Mesothelial cell of epicardium (in vitro differentiated cells): ENCODE results near the gene GIPC3. TPM values are rescaled to one million over a fixed set of nuclear protein-coding genes. Genes with fewer than 3 reads are reported as not detected.

Experiments
- DNase-seq, 2 experiments: peaks; one replicate each; pipeline ENCODE4 v3.0.0; 2021; ENCODE audit warnings: low spot score in 2 of 2; ENCODE audit not compliant: unreplicated experiment in 2 of 2
- H3K27ac Mint-ChIP-seq: 2 replicates; pipeline ENCODE4 v1.8.0; 2021; ENCODE audit warnings: mixed read lengths
- H3K27me3 Mint-ChIP-seq: 2 replicates; pipeline ENCODE4 v1.8.0; 2021; ENCODE audit warnings: low read depth, mixed read lengths
- H3K36me3 Mint-ChIP-seq: 2 replicates; pipeline ENCODE4 v1.8.0; 2021; ENCODE audit warnings: mixed read lengths
- H3K4me1 Mint-ChIP-seq: 2 replicates; pipeline ENCODE4 v1.8.0; 2021; ENCODE audit warnings: mixed read lengths
- H3K4me3 Mint-ChIP-seq: 2 replicates; pipeline ENCODE4 v1.8.0; 2021; ENCODE audit warnings: mild to moderate bottlenecking, moderate library complexity, mixed read lengths
- H3K9me3 Mint-ChIP-seq: 2 replicates; pipeline ENCODE4 v1.8.0; 2021; ENCODE audit warnings: mixed read lengths
- CTCF ChIP-seq: fragments of 200-600 bp; sonication (generic); IDR thresholded peaks from one replicate; pipeline ENCODE4 v1.5.0; 2021; ENCODE audit warnings: antibody characterized with exemption; ENCODE audit not compliant: unreplicated experiment
- total RNA-seq: library from RNA; stranded (reverse); gene quantifications from 3 replicates; pipeline ENCODE4 v1.2.1, GENCODE V29; 2021

Gene GIPC3
- total RNA-seq, 1 donor from 2014 or later: 0.07 TPM

GRCh38 chr19:3636506-3636905 is 51.2 kb downstream of the GIPC3 start:
- Mint-ChIP-seq H3K36me3 (peaks cover 10% of the 10 kb centered on the region), H3K27ac (no peak overlapping the region), H3K27me3 (no peaks in the 10 kb centered on the region)

DNA sequence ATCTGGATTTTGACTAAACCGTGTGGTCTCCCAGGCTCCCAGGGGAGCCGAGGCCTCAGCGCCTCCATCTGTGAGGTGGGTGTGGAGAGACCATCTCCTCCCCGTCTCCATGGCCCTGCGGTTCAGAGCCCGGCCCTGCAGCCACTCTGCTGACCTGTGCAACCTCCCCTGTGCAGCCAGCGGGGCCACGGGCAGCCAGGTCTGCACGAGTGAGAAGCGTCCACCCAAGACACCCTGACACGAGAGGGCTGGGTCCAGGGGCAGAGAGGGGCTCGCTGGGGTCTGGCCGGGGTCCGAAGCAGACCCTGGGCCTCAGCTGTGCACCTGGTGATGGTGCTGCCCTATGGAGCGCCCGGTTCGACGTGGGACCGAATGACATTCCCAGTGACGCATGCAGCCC is 51.7 kb downstream of the GIPC3 start:
- no peak for DNase-seq
- no peaks in the 10 kb centered on the region for H3K4me1 Mint-ChIP-seq
- peaks cover 10% of the 10 kb centered on the region for H3K36me3 Mint-ChIP-seq
- no peak for TF ChIP-seq CTCF
- no peak overlapping the region for H3K4me3 Mint-ChIP-seq
- H3K27me3 Mint-ChIP-seq: no peaks in the 10 kb centered on the region
- no peaks in the 10 kb centered on the region for H3K9me3 Mint-ChIP-seq
- H3K27ac Mint-ChIP-seq: no peak overlapping the region

More at GRCh38 chr19:3636506-3636905, 51.2 kb downstream of the GIPC3 start:
- no peak for DNase-seq
- H3K9me3 Mint-ChIP-seq: no peaks in the 10 kb centered on the region
- H3K4me1 Mint-ChIP-seq: no peaks in the 10 kb centered on the region
- no peak for TF ChIP-seq CTCF
- no peak overlapping the region for H3K4me3 Mint-ChIP-seq

- H3K4me1 Mint-ChIP-seq: no peaks in the 10 kb centered on the region
- no peak overlapping the region for H3K4me3 Mint-ChIP-seq
- no peaks in the 10 kb centered on the region for H3K27me3 Mint-ChIP-seq
- no peak for TF ChIP-seq CTCF
- DNase-seq: no peak
- no peaks in the 10 kb centered on the region for H3K9me3 Mint-ChIP-seq
- H3K27ac Mint-ChIP-seq: no peak overlapping the region
- peaks cover 10% of the 10 kb centered on the region for H3K36me3 Mint-ChIP-seq
These were observed 52.3 kb downstream of the GIPC3 start for GRCh38 chr19:3637621-3638020.

DNA sequence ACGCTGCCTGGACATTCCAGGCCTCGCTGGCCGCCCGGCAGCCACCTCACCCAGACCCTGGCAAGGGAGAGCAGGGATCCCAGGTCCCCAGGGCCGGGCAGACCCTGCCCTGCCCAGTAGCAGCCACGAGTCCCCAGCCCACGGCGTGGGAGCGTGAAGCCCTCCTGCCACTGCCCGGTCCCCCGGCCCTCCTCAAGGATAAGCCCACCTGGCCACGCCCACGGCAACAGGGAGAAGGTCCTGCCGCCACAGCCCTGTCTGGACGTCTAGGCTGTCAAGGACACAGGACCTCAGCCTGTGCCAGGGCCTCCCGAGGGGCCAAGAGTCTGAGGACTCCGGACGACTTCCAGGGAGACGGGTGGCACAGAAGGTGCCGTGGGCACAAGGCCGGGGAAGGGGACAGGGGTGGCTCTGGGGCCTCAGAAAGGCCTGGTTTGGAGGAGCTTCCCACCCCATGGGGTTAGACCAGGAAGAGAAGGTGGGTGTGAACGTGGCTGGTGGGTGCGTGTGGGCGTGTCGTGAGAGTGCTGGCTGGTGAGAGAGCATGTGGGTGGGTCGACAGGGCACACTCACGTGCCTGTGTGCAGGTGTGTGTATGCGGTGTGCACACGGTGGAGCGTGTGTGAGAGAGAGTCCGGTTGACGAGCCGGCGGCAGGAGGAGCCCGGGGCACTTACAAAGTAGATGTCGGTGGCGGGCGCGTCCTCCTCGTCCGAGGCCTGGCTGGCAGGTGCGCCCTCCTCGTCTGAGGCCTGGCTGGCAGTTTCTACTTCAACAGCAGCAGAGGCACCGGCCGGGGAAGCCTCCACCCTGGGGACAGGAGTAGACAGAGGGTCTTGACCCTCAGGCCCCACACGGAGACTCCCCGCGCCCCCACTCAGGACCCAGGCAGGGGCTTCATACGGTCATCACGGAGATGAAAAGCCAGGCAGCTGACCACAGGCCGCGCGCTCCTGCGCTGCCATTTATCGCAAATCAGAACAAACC is 53.2 kb downstream of the GIPC3 start:
- DNase-seq: no peak
- no peak for TF ChIP-seq CTCF
- Mint-ChIP-seq H3K9me3 (no peaks in the 10 kb centered on the region), H3K4me3 (no peak overlapping the region), H3K27ac (no peak overlapping the region), H3K27me3 (no peaks in the 10 kb centered on the region), H3K36me3 (peaks cover 12% of the 10 kb centered on the region), H3K4me1 (no peaks in the 10 kb centered on the region)

DNA sequence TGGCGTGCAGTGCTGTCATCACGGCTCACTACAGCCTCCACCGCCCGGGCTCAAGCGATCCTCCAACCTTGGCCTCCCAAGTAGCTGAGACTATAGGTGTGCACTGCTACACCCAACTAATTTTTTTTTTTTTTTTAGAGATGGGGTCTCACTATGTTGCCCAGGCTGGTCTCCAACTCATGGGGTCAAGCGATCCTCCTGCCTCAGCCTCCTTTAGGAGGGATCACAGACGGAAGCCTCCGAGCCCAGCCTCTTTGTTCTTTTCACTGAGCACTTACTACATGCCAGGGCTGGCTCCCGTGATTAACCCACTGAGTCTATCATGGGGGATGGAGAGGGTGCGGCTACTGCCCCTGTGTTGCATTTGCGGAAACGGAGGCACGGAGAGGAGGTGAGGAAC is 54.2 kb downstream of the GIPC3 start:
- Mint-ChIP-seq H3K4me1 (no peaks in the 10 kb centered on the region), H3K9me3 (no peaks in the 10 kb centered on the region), H3K27me3 (no peaks in the 10 kb centered on the region), H3K36me3 (peaks cover 12% of the 10 kb centered on the region), H3K27ac (no peak overlapping the region), H3K4me3 (no peak overlapping the region)
- TF ChIP-seq CTCF: no peak
- no peak for DNase-seq
